CD4-positive, alpha-beta memory T cell (primary cell): ENCODE results near the gene ADCY5. TPM values are rescaled to one million over a fixed set of nuclear protein-coding genes. Genes with fewer than 3 reads are reported as not detected.

Experiments used
- CTCF ChIA-PET: fragments of 350-600 bp; sonication (Branson Sonifier 250); formaldehyde crosslinking; loops from one replicate; lab custom pipeline; 2021; ENCODE audit warnings: inconsistent platforms; ENCODE audit not compliant: partially characterized antibody; lab: Charles Lee
- POLR2A ChIA-PET: fragments of 350-600 bp; sonication (Branson Sonifier 250); formaldehyde crosslinking; loops from one replicate; lab custom pipeline; 2021; ENCODE audit not compliant: partially characterized antibody; lab: Charles Lee
- DNase-seq, 5 donors: peaks; one replicate each; pipeline versions ENCODE4 v3.0.0 to v3.0.0-alpha.2; 2020 to 2022; ENCODE audit warnings: mixed read lengths in 1 of 5
- H3K27ac ChIP-seq: one replicate; pipeline ENCODE4 v1.7.0; 2013; ENCODE audit warnings: low read depth, low read length
- H3K27me3 ChIP-seq: 2 replicates; pipeline ENCODE4 v1.7.0; 2013; ENCODE audit warnings: mild to moderate bottlenecking, low read length, moderate library complexity; ENCODE audit not compliant: insufficient read depth
- H3K36me3 ChIP-seq: 2 replicates; pipeline ENCODE4 v1.7.0; 2013; ENCODE audit warnings: mild to moderate bottlenecking, low read length, moderate library complexity; ENCODE audit not compliant: insufficient read depth
- H3K4me1 ChIP-seq: 2 replicates; pipeline ENCODE4 v1.7.0; 2013; ENCODE audit warnings: mild to moderate bottlenecking, low read length, moderate library complexity; ENCODE audit not compliant: insufficient read depth
- H3K4me3 ChIP-seq, 2 donors: one replicate each; pipeline ENCODE4 v1.7.0; 2013; ENCODE audit warnings: low read length in 2 of 2, mild to moderate bottlenecking in 1 of 2
- H3K9me3 ChIP-seq, 2 donors: one replicate each; pipeline ENCODE4 v1.7.0; 2013; ENCODE audit warnings: low read length in 2 of 2, control low read depth in 1 of 2; ENCODE audit not compliant: control insufficient read depth in 1 of 2
- H3K27ac Mint-ChIP-seq, 7 donors: one replicate each; pipeline ENCODE4 v1.8.0; 2020 to 2021; ENCODE audit warnings: mixed read lengths in 7 of 7, mild to moderate bottlenecking in 6 of 7, inconsistent platforms in 3 of 7, moderate library complexity in 3 of 7
- H3K27me3 Mint-ChIP-seq, 2 donors: one replicate each; pipeline ENCODE4 v1.8.0; 2020 to 2021; ENCODE audit warnings: mixed read lengths in 2 of 2
- H3K36me3 Mint-ChIP-seq, 2 donors: one replicate each; pipeline ENCODE4 v1.8.0; 2020 to 2021; ENCODE audit warnings: mixed read lengths in 2 of 2, inconsistent platforms in 1 of 2, mild to moderate bottlenecking in 1 of 2
- H3K4me1 Mint-ChIP-seq, 4 donors: one replicate each; pipeline ENCODE4 v1.8.0; 2020 to 2021; ENCODE audit warnings: mixed read lengths in 4 of 4, mild to moderate bottlenecking in 1 of 4
- H3K4me3 Mint-ChIP-seq, 8 donors: one replicate each; pipeline ENCODE4 v1.8.0; 2020 to 2021; ENCODE audit warnings: mixed read lengths in 8 of 8, mild to moderate bottlenecking in 7 of 8, moderate library complexity in 6 of 8, inconsistent platforms in 3 of 8
- H3K9me3 Mint-ChIP-seq, 8 donors: one replicate each; pipeline ENCODE4 v1.8.0; 2020 to 2021; ENCODE audit warnings: mixed read lengths in 8 of 8, mild to moderate bottlenecking in 5 of 8, inconsistent platforms in 3 of 8, moderate library complexity in 1 of 8
- intact Hi-C: fragments of 100-400 bp; cut with micrococcal nuclease; formaldehyde crosslinking; loops from one replicate; pipeline ENCODE4 v1.15.1; 2023
- polyA plus RNA-seq, 2 donors: library from polyadenylated mRNA; unstranded; fragments of 300-500 nt; fragmentation: Illumina TruSeq; gene quantifications; one replicate each; pipeline ENCODE4 v1.2.3, GENCODE V29; 2021
- total RNA-seq, 2 experiments: library from RNA; stranded (reverse); gene quantifications; one replicate each; pipeline ENCODE4 v1.2.3, GENCODE V29; 2021

The ADCY5 gene
- total and polyA plus RNA-seq, 4 experiments from 2014 or later: 0.11 TPM; not detected in 3

GRCh38 chr3:123332124-123332641 lies 116.7 kb downstream of the ADCY5 start:
- Histone ChIP-seq H3K27me3 (no peaks in the 10 kb centered on the region), H3K4me3 (no peak overlapping the region), H3K36me3 (no peaks in the 10 kb centered on the region), H3K4me1 (peaks cover 9% of the 10 kb centered on the region), H3K27ac (no peak overlapping the region), H3K9me3 (no peaks in the 10 kb centered on the region)
- peaks cover 7 to 9% (median 8%) of the 10 kb centered on the region in 4 donors for H3K4me1 Mint-ChIP-seq
- no peaks in the 10 kb centered on the region for H3K36me3 Mint-ChIP-seq
- H3K4me3 Mint-ChIP-seq: no peak overlapping the region
- ChIA-PET POLR2A (no interaction called here), CTCF (interaction anchor here (1.0 to 14.9 kb wide), 6 partner anchors 9 to 228 kb away, joined by 3 to 137 read pairs (median 6); no protein-coding TSS in a partner anchor)
- H3K27me3 Mint-ChIP-seq: peaks cover 0 to 1% of the 10 kb centered on the region in 2 donors
- DNase-seq: no peak
- intact Hi-C loops: no loop called here
- no peak overlapping the region for H3K27ac Mint-ChIP-seq
- H3K9me3 Mint-ChIP-seq: peaks cover 0 to 1% (median 0%) of the 10 kb centered on the region in 8 donors

- no peaks in the 10 kb centered on the region for H3K9me3 ChIP-seq
- ChIA-PET POLR2A (no interaction called here), CTCF (interaction anchor here (1.4 to 14.9 kb wide), 8 partner anchors 9 to 228 kb away, joined by 3 to 137 read pairs (median 6); no protein-coding TSS in a partner anchor)
- no peak overlapping the region for H3K4me3 Mint-ChIP-seq
- intact Hi-C loops: no loop called here
- no peak overlapping the region for H3K27ac Mint-ChIP-seq
- H3K4me3 ChIP-seq: no peak overlapping the region
- no peaks in the 10 kb centered on the region for H3K36me3 Mint-ChIP-seq
- H3K27me3 ChIP-seq: no peaks in the 10 kb centered on the region
- peaks cover 0 to under 1% (median 0%) of the 10 kb centered on the region in 8 donors for H3K9me3 Mint-ChIP-seq
- no peaks in the 10 kb centered on the region for H3K36me3 ChIP-seq
- peaks cover 7 to 9% (median 8%) of the 10 kb centered on the region in 4 donors for H3K4me1 Mint-ChIP-seq
- no peak overlapping the region for H3K27ac ChIP-seq
- no peak for DNase-seq
- peaks cover 0 to 1% of the 10 kb centered on the region in 2 donors for H3K27me3 Mint-ChIP-seq
- H3K4me1 ChIP-seq: peaks cover 9% of the 10 kb centered on the region
Observed at GRCh38 chr3:123331651-123332050, 117.2 kb downstream of the ADCY5 start.

- ChIA-PET CTCF (interaction anchor here (1.4 to 14.9 kb wide), 10 partner anchors 8 to 229 kb away, joined by 3 to 137 read pairs (median 8); no protein-coding TSS in a partner anchor), POLR2A (no interaction called here)
- H3K4me3 Mint-ChIP-seq: no peak overlapping the region
- no peak for DNase-seq
- intact Hi-C loops: no loop called here
- H3K27ac Mint-ChIP-seq: no peak overlapping the region
- Histone ChIP-seq H3K4me1 (peaks cover 9% of the 10 kb centered on the region), H3K27ac (no peak overlapping the region), H3K36me3 (no peaks in the 10 kb centered on the region), H3K9me3 (no peaks in the 10 kb centered on the region), H3K4me3 (no peak overlapping the region), H3K27me3 (no peaks in the 10 kb centered on the region)
- no peaks in the 10 kb centered on the region for H3K36me3 Mint-ChIP-seq
- peaks cover 0 to 2% (median 0%) of the 10 kb centered on the region in 8 donors for H3K9me3 Mint-ChIP-seq
- peaks cover 0 to 1% of the 10 kb centered on the region in 2 donors for H3K27me3 Mint-ChIP-seq
- H3K4me1 Mint-ChIP-seq: peaks cover 7 to 9% (median 8%) of the 10 kb centered on the region in 4 donors
Observed at GRCh38 chr3:123331006-123331405, 117.9 kb downstream of the ADCY5 start.

- intact Hi-C loops: no loop called here
- peaks cover 8% of the 10 kb centered on the region for H3K4me1 ChIP-seq
- no peak for DNase-seq
- H3K27me3 ChIP-seq: no peaks in the 10 kb centered on the region
- peaks cover 0 to 2% (median 0%) of the 10 kb centered on the region in 8 donors for H3K9me3 Mint-ChIP-seq
- H3K4me3 Mint-ChIP-seq: no peak overlapping the region
- POLR2A ChIA-PET: no interaction called here
- no peaks in the 10 kb centered on the region for H3K9me3 ChIP-seq
- peaks cover 0 to 1% of the 10 kb centered on the region in 2 donors for H3K27me3 Mint-ChIP-seq
- H3K4me1 Mint-ChIP-seq: peaks cover 7 to 9% (median 8%) of the 10 kb centered on the region in 4 donors
- no peak overlapping the region for H3K4me3 ChIP-seq
- H3K36me3 ChIP-seq: no peaks in the 10 kb centered on the region
- CTCF ChIA-PET: interaction anchor here (1.4 to 14.9 kb wide), 11 partner anchors 8 to 229 kb away, joined by 3 to 137 read pairs (median 7); no protein-coding TSS in a partner anchor
- H3K27ac ChIP-seq: no peak overlapping the region
- no peak overlapping the region for H3K27ac Mint-ChIP-seq
- H3K36me3 Mint-ChIP-seq: no peaks in the 10 kb centered on the region
Observed at GRCh38 chr3:123330441-123330991, 118.4 kb downstream of the ADCY5 start.

GRCh38 chr3:123329636-123330340 lies 119.1 kb downstream of the ADCY5 start:
- intact Hi-C loops: loop anchor here (2.0 kb wide), 2 partner anchors 159 to 393 kb away; no protein-coding TSS in a partner anchor
- peaks cover under 1% of the 10 kb centered on the region for H3K4me1 ChIP-seq
- Mint-ChIP-seq H3K27me3 (peaks cover 0 to 1% of the 10 kb centered on the region in 2 donors), H3K36me3 (no peaks in the 10 kb centered on the region), H3K9me3 (peaks cover 0 to 2% (median 0%) of the 10 kb centered on the region in 8 donors), H3K27ac (no peak overlapping the region), H3K4me3 (no peak overlapping the region), H3K4me1 (peaks cover 1 to 3% (median 2%) of the 10 kb centered on the region in 4 donors)
- H3K36me3 ChIP-seq: no peaks in the 10 kb centered on the region
- DNase-seq: no peak
- no peak overlapping the region for H3K27ac ChIP-seq
- H3K9me3 ChIP-seq: no peaks in the 10 kb centered on the region
- CTCF ChIA-PET: interaction anchor here (0.9 to 14.9 kb wide), 11 partner anchors 9 to 394 kb away, joined by 3 to 137 read pairs (median 6); no protein-coding TSS in a partner anchor
- H3K27me3 ChIP-seq: no peaks in the 10 kb centered on the region
- POLR2A ChIA-PET: no interaction called here
- no peak overlapping the region for H3K4me3 ChIP-seq

- peak in 4 of 5 donors; percentile 56 to 62 (median 60) for DNase-seq
- H3K4me1 Mint-ChIP-seq: peaks cover 0 to 1% (median 0%) of the 10 kb centered on the region in 4 donors
- POLR2A ChIA-PET: no interaction called here
- no peak overlapping the region for H3K4me3 Mint-ChIP-seq
- H3K27ac Mint-ChIP-seq: no peak overlapping the region
- H3K9me3 Mint-ChIP-seq: peaks cover 0 to 2% (median 0%) of the 10 kb centered on the region in 8 donors
- Histone ChIP-seq H3K9me3 (no peaks in the 10 kb centered on the region), H3K27ac (no peak overlapping the region), H3K4me1 (no peaks in the 10 kb centered on the region), H3K36me3 (no peaks in the 10 kb centered on the region), H3K27me3 (no peaks in the 10 kb centered on the region), H3K4me3 (no peak overlapping the region)
- H3K36me3 Mint-ChIP-seq: no peaks in the 10 kb centered on the region
- CTCF ChIA-PET: interaction anchor here (0.9 to 14.9 kb wide), 11 partner anchors 10 to 395 kb away, joined by 3 to 137 read pairs (median 6); no protein-coding TSS in a partner anchor
- intact Hi-C loops: loop anchor here (2.0 kb wide), 2 partner anchors 160 to 394 kb away; no protein-coding TSS in a partner anchor
- H3K27me3 Mint-ChIP-seq: peaks cover 0 to 1% of the 10 kb centered on the region in 2 donors
Observed at GRCh38 chr3:123328851-123329635, 119.8 kb downstream of the ADCY5 start.
